ENCODE data around the gene RPS6KA5.

DNA sequence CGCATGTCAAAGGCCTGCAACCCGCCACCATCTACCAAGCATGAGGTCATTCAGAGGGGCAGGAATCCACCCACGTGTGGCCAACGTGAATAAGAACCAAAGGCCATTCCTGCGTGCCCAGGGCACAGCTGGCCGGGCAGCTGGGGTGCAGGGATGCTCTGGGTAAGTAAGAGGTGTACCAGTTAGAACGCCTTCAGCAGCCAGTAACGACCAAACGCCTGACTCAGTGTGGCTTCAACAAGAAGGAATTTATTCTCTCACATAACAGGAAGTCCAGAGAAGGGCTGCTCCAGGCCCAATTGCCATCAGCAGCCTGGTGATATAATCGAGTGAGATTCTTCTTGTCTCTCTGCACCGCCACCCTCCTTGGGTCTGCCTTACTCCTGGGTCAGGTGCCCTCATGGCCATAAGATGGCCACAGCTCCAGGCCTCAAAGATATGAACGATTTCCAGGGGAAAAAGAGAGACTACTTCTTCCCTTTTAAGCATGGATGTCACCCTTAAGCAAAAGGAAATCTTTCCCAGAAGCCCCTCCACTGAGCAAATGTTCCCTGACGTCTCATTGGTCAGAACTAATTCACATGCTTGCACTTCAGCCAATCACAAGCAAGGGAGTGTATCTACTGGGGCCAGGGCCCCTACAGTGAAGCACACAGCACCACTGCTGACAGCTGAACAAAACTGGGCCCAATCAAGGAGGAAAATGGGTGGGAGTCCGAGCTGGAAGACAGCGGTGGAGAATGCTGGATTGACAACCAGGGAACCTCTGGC lies 251.5 kb downstream of the RPS6KA5 start:
- TF ChIP-seq, protein P1, sequence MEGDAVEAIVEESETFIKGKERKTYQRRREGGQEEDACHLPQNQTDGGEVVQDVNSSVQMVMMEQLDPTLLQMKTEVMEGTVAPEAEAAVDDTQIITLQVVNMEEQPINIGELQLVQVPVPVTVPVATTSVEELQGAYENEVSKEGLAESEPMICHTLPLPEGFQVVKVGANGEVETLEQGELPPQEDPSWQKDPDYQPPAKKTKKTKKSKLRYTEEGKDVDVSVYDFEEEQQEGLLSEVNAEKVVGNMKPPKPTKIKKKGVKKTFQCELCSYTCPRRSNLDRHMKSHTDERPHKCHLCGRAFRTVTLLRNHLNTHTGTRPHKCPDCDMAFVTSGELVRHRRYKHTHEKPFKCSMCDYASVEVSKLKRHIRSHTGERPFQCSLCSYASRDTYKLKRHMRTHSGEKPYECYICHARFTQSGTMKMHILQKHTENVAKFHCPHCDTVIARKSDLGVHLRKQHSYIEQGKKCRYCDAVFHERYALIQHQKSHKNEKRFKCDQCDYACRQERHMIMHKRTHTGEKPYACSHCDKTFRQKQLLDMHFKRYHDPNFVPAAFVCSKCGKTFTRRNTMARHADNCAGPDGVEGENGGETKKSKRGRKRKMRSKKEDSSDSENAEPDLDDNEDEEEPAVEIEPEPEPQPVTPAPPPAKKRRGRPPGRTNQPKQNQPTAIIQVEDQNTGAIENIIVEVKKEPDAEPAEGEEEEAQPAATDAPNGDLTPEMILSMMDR (IDR thresholded peaks at IDR 0.05): no peak
- TF ChIP-seq POLR2A (IDR thresholded peaks at IDR 0.05): no peak

Measured in uterus (tissue), 2 donors.